ENCODE data around the gene HSD17B14. TPM values are rescaled to one million over a fixed set of nuclear protein-coding genes. Genes with fewer than 3 reads are reported as not detected.

The HSD17B14 gene
- total and polyA plus RNA-seq, 9 of the 15 experiments (the other 6 are each of a cell fraction or from before 2014, with no cell fraction given) = 0.16 TPM; not detected in 8

- TF ChIP-seq NR2C1 (IDR thresholded peaks at IDR 0.05) = peak; percentile 62
- TF ChIP-seq NR2C1 (tag; IDR thresholded peaks at IDR 0.05) = peak; percentile 79
- peak; percentile 54; the same call in 1 of the 2 replicates for TF ChIP-seq ELF4 (CRISPR knock-in tag; IDR thresholded peaks at IDR 0.05)
- TF ChIP-seq MCM2 (IDR thresholded peaks at IDR 0.05; ENCODE audit: low read depth) = no peak
- TF ChIP-seq SRSF7 (optimal IDR thresholded peaks at IDR 0.05; ENCODE audit: low read depth, low read length) = no peak
- TF ChIP-seq EP300 (IDR thresholded peaks at IDR 0.05; ENCODE audit: low read length) = peak; percentile 99
- TF ChIP-seq E4F1 (CRISPR knock-in tag; IDR thresholded peaks at IDR 0.05; ENCODE audit: borderline replicate concordance) = peak; percentile 52; the same call in 1 of the 2 replicates
- peak; percentile 95 for TF ChIP-seq SMARCC2 (IDR thresholded peaks at IDR 0.05; ENCODE audit: low read depth)
- peak; percentile 98 for TF ChIP-seq STAT5A (IDR thresholded peaks at IDR 0.05; ENCODE audit: borderline replicate concordance, low read length)
- peak; percentile 99 to 100 for TF ChIP-seq KDM1A (IDR thresholded peaks at IDR 0.05)
- TF ChIP-seq E2F5 (CRISPR knock-in tag; IDR thresholded peaks at IDR 0.05) = no peak
- TF ChIP-seq, protein P1, sequence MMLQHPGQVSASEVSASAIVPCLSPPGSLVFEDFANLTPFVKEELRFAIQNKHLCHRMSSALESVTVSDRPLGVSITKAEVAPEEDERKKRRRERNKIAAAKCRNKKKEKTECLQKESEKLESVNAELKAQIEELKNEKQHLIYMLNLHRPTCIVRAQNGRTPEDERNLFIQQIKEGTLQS (IDR thresholded peaks at IDR 0.05) = peak; percentile 85
- TF ChIP-seq, protein P1 (CRISPR knock-in tag; conservative IDR thresholded peaks at IDR 0.05) = peak; percentile 90; the same call in 1 of the 2 replicates
- peak; percentile 89 for TF ChIP-seq CEBPG (CRISPR knock-in tag; IDR thresholded peaks at IDR 0.05)
- TF ChIP-seq CEBPG (tag; conservative IDR thresholded peaks at IDR 0.05 in 1 of 2, IDR thresholded peaks at IDR 0.05 in 1 of 2) = peak; percentile 93 to 96
- TF ChIP-seq MXI1 (IDR thresholded peaks at IDR 0.05; ENCODE audit: low read depth, low read length) = peak; percentile 38; the same call in 1 of the 2 replicates
- peak; percentile 67 for TF ChIP-seq MAFK (IDR thresholded peaks at IDR 0.05; ENCODE audit: low read length)
- 0 out of 2 replicates have a peak, but pooled peaks have one; percentile 77 for TF ChIP-seq ZEB2 (IDR thresholded peaks at IDR 0.05)
- no peak for TF ChIP-seq CBX8 (IDR thresholded peaks at IDR 0.05; ENCODE audit: borderline replicate concordance, extremely low read depth, low read depth, low read length, poor library complexity, severe bottlenecking)
- TF ChIP-seq RAD51 (IDR thresholded peaks at IDR 0.05; ENCODE audit: borderline replicate concordance, low read depth) = peak; percentile 52; the same call in 1 of the 2 replicates
- no peak for TF ChIP-seq ARHGAP35 (IDR thresholded peaks at IDR 0.05; ENCODE audit: partially characterized antibody)
- TF ChIP-seq IRF1 (CRISPR knock-in tag; IDR thresholded peaks at IDR 0.05; ENCODE audit: borderline replicate concordance) = no peak
- peak; percentile 68 for TF ChIP-seq MAFG (tag; conservative IDR thresholded peaks at IDR 0.05)
- TF ChIP-seq CC2D1A (IDR thresholded peaks at IDR 0.05) = peak; percentile 98
These were observed 42.1 kb upstream of the HSD17B14 start (continued) for GRCh38 chr19:48878196-48879024.

All from K562 (cell line).